K562 (cell line): ENCODE results near the gene LBH. TPM values are rescaled to one million over a fixed set of nuclear protein-coding genes. Genes with fewer than 3 reads are reported as not detected.
A peak's percentile ranks its signal among the peaks of the same experiment; 100 is the strongest.

ENCODE experiments used
- ARID1B ChIP-seq: fragments of 450-650 bp; IDR thresholded peaks from 2 replicates; pipeline ENCODE4 v1.6.1; 2016; ENCODE audit warnings: antibody characterized with exemption, mild to moderate bottlenecking, inconsistent platforms
- CBFA2T3 ChIP-seq: fragments of 450-650 bp; IDR thresholded peaks from 2 replicates; pipeline ENCODE4 v1.6.1; 2017
- CHD2 ChIP-seq: IDR thresholded peaks from 2 replicates; pipeline ENCODE4 v1.6.1; 2011; ENCODE audit warnings: low read depth, low read length
- CLOCK ChIP-seq: fragments of 250-450 bp; sonication (Bioruptor Pico); IDR thresholded peaks from 2 replicates; pipeline ENCODE4 v1.4.0; 2020; ENCODE audit warnings: mild to moderate bottlenecking, moderate library complexity, borderline replicate concordance
- EP400 ChIP-seq: fragments of 450-650 bp; IDR thresholded peaks from 2 replicates; pipeline ENCODE4 v1.6.1; 2017; ENCODE audit warnings: antibody characterized with exemption, mild to moderate bottlenecking, moderate library complexity
- FOXM1 ChIP-seq, 2 experiments: fragments of 450-650 bp in 1 of 2; sonication (generic) in 1 of 2; formaldehyde crosslinking in 1 of 2; IDR thresholded peaks; 2 replicates each; pipeline versions ENCODE4 v1.6.1 to v1.9.0; 2017 to 2022; ENCODE audit warnings: low read depth in 2 of 2, mild to moderate bottlenecking in 2 of 2, missing genetic modification reagents in 1 of 2, moderate library complexity in 1 of 2
- MNT ChIP-seq, 2 experiments: fragments of 450-650 bp; conservative IDR thresholded peaks; 2 replicates each; pipeline ENCODE4 v1.6.1; 2017; ENCODE audit warnings: mild to moderate bottlenecking in 2 of 2, moderate library complexity in 2 of 2
- NR3C1 ChIP-seq: sonication (generic); formaldehyde crosslinking; IDR thresholded peaks from 2 replicates; pipeline ENCODE4 v1.8.1; 2022; ENCODE audit warnings: missing genetic modification reagents
- PRPF4 ChIP-seq: fragments of 200-400 bp; formaldehyde crosslinking; IDR thresholded peaks from one replicate; pipeline ENCODE4 v1.6.1; 2017; ENCODE audit warnings: low read length, low read depth, mild to moderate bottlenecking; ENCODE audit not compliant: insufficient read depth, poor library complexity, severe bottlenecking
- RREB1 ChIP-seq: fragments of 250-450 bp; sonication (Bioruptor Pico); IDR thresholded peaks from 2 replicates; pipeline ENCODE4 v1.4.0; 2020
- SAP30 ChIP-seq: fragments of 200-600 bp; sonication (generic); IDR thresholded peaks from 2 replicates; pipeline ENCODE4 v1.6.1; 2012; ENCODE audit warnings: borderline replicate concordance, low read depth, mild to moderate bottlenecking, moderate library complexity, low read length, control low read depth, inconsistent platforms; ENCODE audit not compliant: insufficient read depth, poor library complexity, severe bottlenecking
- SMARCC2 ChIP-seq: fragments of 450-650 bp; IDR thresholded peaks from 2 replicates; pipeline ENCODE4 v1.6.1; 2017; ENCODE audit warnings: antibody characterized with exemption, moderate library complexity, mild to moderate bottlenecking, low read depth
- UBTF ChIP-seq, 2 experiments: IDR thresholded peaks; 2 replicates each; pipeline ENCODE4 v1.6.1; 2012; ENCODE audit warnings: improper control_type of control experiment in 2 of 2, low read depth in 2 of 2, low read length in 2 of 2, borderline replicate concordance in 1 of 2
- polyA plus RNA-seq, 8 experiments: library from polyadenylated mRNA; depleted of rRNA in 4 of 8; stranded (reverse) in 5 of 8; unstranded in 3 of 8; fragments of >200 nt; fragmentation: Nextera tagmentation in 2 of 8; fragmentation: Illumina TruSeq in 1 of 8; extraction: Ambion mirVana in 2 of 8; extraction: Trizol in 1 of 8; gene quantifications; 2 replicates each; pipeline versions ENCODE4 v1.2.1 to v1.2.3, GENCODE V29; 2011 to 2014; ENCODE audit warnings: inconsistent platforms in 1 of 8, missing spikeins in 1 of 8
- total RNA-seq, 7 experiments: library from RNA; depleted of rRNA in 6 of 7; stranded (reverse); fragments of >200 nt in 6 of 7; fragmentation: Illumina TruSeq in 2 of 7; extraction: Trizol in 2 of 7; gene quantifications; 2 replicates each; pipeline versions ENCODE4 v1.2.1 to v1.2.3, GENCODE V29; 2011 to 2021; ENCODE audit warnings: low replicate concordance in 1 of 7

The LBH gene
- total and polyA plus RNA-seq, 9 of the 15 experiments (the other 6 are each of a cell fraction or from before 2014, with no cell fraction given) = 3.1 to 13.4 (median 7.4) TPM

GRCh38 chr2:30230497-30231211 is 680 bp upstream of the LBH start (continued):
- TF ChIP-seq RREB1 (CRISPR knock-in tag) (no peak), SAP30 (peak; percentile 52), SMARCC2 (no peak), PRPF4 (no peak), EP400 (no peak), CLOCK (no peak), UBTF (IDR thresholded peaks at IDR 0.05; ENCODE audit: borderline replicate concordance in 1 of 2, low read depth in 2 of 2, low read length in 2 of 2) (peak in 1 of 2 experiments; percentile 53; a peak in 1 of 4 replicates), ARID1B (0 out of 2 replicates have a peak, but pooled peaks have one; percentile 13), FOXM1 (IDR thresholded peaks at IDR 0.05; ENCODE audit: low read depth) (no peak), FOXM1 (CRISPR knock-in tag; IDR thresholded peaks at IDR 0.05; ENCODE audit: low read depth) (no peak), CHD2 (no peak), MNT (conservative IDR thresholded peaks at IDR 0.05) (0 out of 4 replicates have a peak, but pooled peaks of 1 of the 2 experiments have one; percentile 25), NR3C1 (CRISPR knock-in tag) (no peak), CBFA2T3 (0 out of 2 replicates have a peak, but pooled peaks have one; percentile 5)
